Endothelial cell (in vitro differentiated cells): ENCODE results near the gene CGNL1. TPM values are rescaled to one million over a fixed set of nuclear protein-coding genes. Genes with fewer than 3 reads are reported as not detected.

ENCODE experiments used
- DNase-seq: peaks from one replicate; pipeline ENCODE4 v3.0.0; 2021; ENCODE audit warnings: low spot score
- H3K27ac Mint-ChIP-seq: one replicate; pipeline ENCODE4 v1.8.0; 2021; ENCODE audit warnings: mixed read lengths, inconsistent platforms; ENCODE audit not compliant: unreplicated experiment
- H3K27me3 Mint-ChIP-seq: one replicate; pipeline ENCODE4 v1.8.0; 2021; ENCODE audit warnings: mild to moderate bottlenecking, moderate library complexity, mixed read lengths, inconsistent platforms; ENCODE audit not compliant: unreplicated experiment
- H3K36me3 Mint-ChIP-seq: one replicate; pipeline ENCODE4 v1.8.0; 2021; ENCODE audit warnings: mild to moderate bottlenecking, low read depth, mixed read lengths, inconsistent platforms; ENCODE audit not compliant: unreplicated experiment
- H3K4me1 Mint-ChIP-seq: one replicate; pipeline ENCODE4 v1.8.0; 2021; ENCODE audit warnings: mild to moderate bottlenecking, mixed read lengths, inconsistent platforms; ENCODE audit not compliant: unreplicated experiment
- H3K4me3 Mint-ChIP-seq: one replicate; pipeline ENCODE4 v1.8.0; 2021; ENCODE audit warnings: mild to moderate bottlenecking, mixed read lengths, inconsistent platforms; ENCODE audit not compliant: unreplicated experiment
- H3K9me3 Mint-ChIP-seq: one replicate; pipeline ENCODE4 v1.8.0; 2021; ENCODE audit warnings: mixed read lengths, inconsistent platforms; ENCODE audit not compliant: unreplicated experiment
- CTCF ChIP-seq: fragments of 200-600 bp; sonication (generic); IDR thresholded peaks from one replicate; pipeline ENCODE4 v1.5.0; 2021; ENCODE audit warnings: antibody characterized with exemption; ENCODE audit not compliant: unreplicated experiment
- total RNA-seq: library from RNA; stranded (reverse); fragmentation: NEBNext Ultra II Directional; extraction: Animal tissue kit (Norgen Biotek cat#: 25700); gene quantifications from one replicate; pipeline ENCODE4 v1.2.1, GENCODE V29; 2021; ENCODE audit not compliant: unreplicated experiment

The CGNL1 gene
- total RNA-seq, 1 donor from 2014 or later, result 238 TPM

GRCh38 chr15:57438166-57438565, 61.9 kb downstream of the CGNL1 start:
- peaks cover 74% of the 10 kb centered on the region for H3K4me1 Mint-ChIP-seq
- no peak for TF ChIP-seq CTCF
- peaks cover 30% of the 10 kb centered on the region for H3K36me3 Mint-ChIP-seq
- H3K4me3 Mint-ChIP-seq, result peak overlapping the region; percentile 15
- peaks cover 1% of the 10 kb centered on the region for H3K27me3 Mint-ChIP-seq
- no peak for DNase-seq
- H3K9me3 Mint-ChIP-seq, result no peaks in the 10 kb centered on the region
- H3K27ac Mint-ChIP-seq, result no peak overlapping the region

- no peak for DNase-seq
- peaks cover 75% of the 10 kb centered on the region for H3K4me1 Mint-ChIP-seq
- peaks cover 1% of the 10 kb centered on the region for H3K27me3 Mint-ChIP-seq
- peak overlapping the region; percentile 15 for H3K4me3 Mint-ChIP-seq
- no peaks in the 10 kb centered on the region for H3K9me3 Mint-ChIP-seq
- H3K27ac Mint-ChIP-seq, result no peak overlapping the region
- peaks cover 42% of the 10 kb centered on the region for H3K36me3 Mint-ChIP-seq
- no peak for TF ChIP-seq CTCF
Observed at GRCh38 chr15:57439128-57440027, 63.1 kb downstream of the CGNL1 start.

- Mint-ChIP-seq H3K27me3 (peaks cover 1% of the 10 kb centered on the region), H3K36me3 (peaks cover 46% of the 10 kb centered on the region), H3K27ac (no peak overlapping the region), H3K9me3 (no peaks in the 10 kb centered on the region), H3K4me1 (peaks cover 74% of the 10 kb centered on the region), H3K4me3 (no peak overlapping the region)
- DNase-seq, result no peak
- no peak for TF ChIP-seq CTCF
Observed at GRCh38 chr15:57440167-57440566, 63.9 kb downstream of the CGNL1 start.

GRCh38 chr15:57440799-57441198, 64.5 kb downstream of the CGNL1 start:
- H3K27me3 Mint-ChIP-seq, result peaks cover 1% of the 10 kb centered on the region
- H3K27ac Mint-ChIP-seq, result no peak overlapping the region
- H3K4me1 Mint-ChIP-seq, result peaks cover 75% of the 10 kb centered on the region
- no peak for TF ChIP-seq CTCF
- H3K9me3 Mint-ChIP-seq, result no peaks in the 10 kb centered on the region
- no peak for DNase-seq
- no peak overlapping the region for H3K4me3 Mint-ChIP-seq
- H3K36me3 Mint-ChIP-seq, result peaks cover 53% of the 10 kb centered on the region

GRCh38 chr15:57442335-57442734, 66.0 kb downstream of the CGNL1 start:
- DNase-seq, result no peak
- peaks cover 54% of the 10 kb centered on the region for H3K36me3 Mint-ChIP-seq

More at GRCh38 chr15:57442335-57442734, 66.0 kb downstream of the CGNL1 start:
- Mint-ChIP-seq H3K27ac (no peak overlapping the region), H3K27me3 (peaks cover 1% of the 10 kb centered on the region), H3K4me1 (peaks cover 70% of the 10 kb centered on the region), H3K9me3 (no peaks in the 10 kb centered on the region), H3K4me3 (peak overlapping the region; percentile 59)
- no peak for TF ChIP-seq CTCF
